Osteoblast (primary cell): Measurements from ENCODE around the gene ALOX15. TPM values are rescaled to one million over a fixed set of nuclear protein-coding genes. Genes with fewer than 3 reads are reported as not detected.

Experiments used
- DNase-seq: peaks from one replicate; pipeline ENCODE4 v3.0.0; 2011; ENCODE audit warnings: low spot score, mixed read lengths; ENCODE audit not compliant: insufficient read length; ENCODE audit errors: missing footprints
- H2AFZ ChIP-seq: 2 replicates; pipeline ENCODE4 v1.6.0; 2011; ENCODE audit warnings: mild to moderate bottlenecking, low read length
- H3K27ac ChIP-seq: 2 replicates; pipeline ENCODE4 v1.5.1; 2011; ENCODE audit warnings: mild to moderate bottlenecking, low read depth, low read length, moderate library complexity
- H3K27me3 ChIP-seq: 2 replicates; pipeline ENCODE4 v1.6.0; 2012; ENCODE audit warnings: mild to moderate bottlenecking, control low read depth, inconsistent platforms, low read length, moderate library complexity; ENCODE audit not compliant: insufficient read depth
- H3K36me3 ChIP-seq: 2 replicates; pipeline ENCODE4 v1.5.1; 2011; ENCODE audit warnings: mild to moderate bottlenecking, low read length, control low read depth, moderate library complexity; ENCODE audit not compliant: insufficient read depth
- H3K4me1 ChIP-seq: 2 replicates; pipeline ENCODE4 v1.5.1; 2011; ENCODE audit warnings: mild to moderate bottlenecking, low read length, control low read depth, moderate library complexity; ENCODE audit not compliant: insufficient read depth
- H3K4me2 ChIP-seq: 2 replicates; pipeline ENCODE4 v1.6.0; 2011; ENCODE audit warnings: mild to moderate bottlenecking, low read length; ENCODE audit not compliant: insufficient read depth
- H3K4me3 ChIP-seq: fragments of 200-600 bp; sonication (generic); 3 replicates; pipeline ENCODE4 v1.5.1; 2012; ENCODE audit warnings: mild to moderate bottlenecking, low read length, inconsistent platforms; ENCODE audit not compliant: insufficient read depth
- H3K79me2 ChIP-seq: 2 replicates; pipeline ENCODE4 v1.6.0; 2012; ENCODE audit warnings: mild to moderate bottlenecking, low read length, control low read depth, inconsistent platforms; ENCODE audit not compliant: insufficient read depth
- H3K9me3 ChIP-seq: 2 replicates; pipeline ENCODE4 v1.5.1; 2011; ENCODE audit warnings: low read depth, low read length, control low read depth
- H4K20me1 ChIP-seq: 2 replicates; pipeline ENCODE4 v1.6.0; 2012; ENCODE audit warnings: mild to moderate bottlenecking, low read length, control low read depth; ENCODE audit not compliant: insufficient read depth
- total RNA-seq: library from RNA; depleted of rRNA; stranded (reverse); fragments of >200 nt; gene quantifications from 2 replicates; pipeline ENCODE4 v1.2.3, GENCODE V29; 2012
- TF ChIP-seq, protein P1 (sequence below): IDR thresholded peaks from 2 replicates; pipeline ENCODE4 v1.5.1; 2011; ENCODE audit warnings: mild to moderate bottlenecking, low read depth, low read length, moderate library complexity; ENCODE audit errors: extremely low read depth

The ALOX15 gene
- total RNA-seq, 1 donor: not detected

DNA sequence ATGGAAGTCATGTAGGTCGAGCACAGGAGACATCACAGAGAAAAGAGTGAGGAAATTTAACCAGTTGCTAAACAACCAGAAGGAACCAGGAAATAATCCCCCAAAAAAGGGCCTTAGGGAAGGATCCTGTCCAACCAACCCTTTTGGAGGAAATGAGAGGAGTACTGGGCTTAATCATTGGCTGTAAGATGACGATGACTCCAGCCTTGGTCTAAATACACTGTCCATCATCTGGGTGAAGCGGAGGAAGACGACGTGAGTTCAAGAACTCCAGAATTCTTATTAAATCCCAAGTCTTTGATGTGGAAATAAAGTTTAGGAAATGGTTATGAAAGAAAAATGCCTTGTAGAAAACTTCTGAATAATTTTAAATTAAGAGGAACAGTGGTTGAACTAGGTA lies 11.5 kb upstream of the ALOX15 start:
- H3K4me1 ChIP-seq: no peaks in the 10 kb centered on the region
- no peaks in the 10 kb centered on the region for H3K9me3 ChIP-seq
- no peak overlapping the region for H3K4me3 ChIP-seq
- H3K27me3 ChIP-seq: peaks cover 4% of the 10 kb centered on the region
- TF ChIP-seq, protein P1, sequence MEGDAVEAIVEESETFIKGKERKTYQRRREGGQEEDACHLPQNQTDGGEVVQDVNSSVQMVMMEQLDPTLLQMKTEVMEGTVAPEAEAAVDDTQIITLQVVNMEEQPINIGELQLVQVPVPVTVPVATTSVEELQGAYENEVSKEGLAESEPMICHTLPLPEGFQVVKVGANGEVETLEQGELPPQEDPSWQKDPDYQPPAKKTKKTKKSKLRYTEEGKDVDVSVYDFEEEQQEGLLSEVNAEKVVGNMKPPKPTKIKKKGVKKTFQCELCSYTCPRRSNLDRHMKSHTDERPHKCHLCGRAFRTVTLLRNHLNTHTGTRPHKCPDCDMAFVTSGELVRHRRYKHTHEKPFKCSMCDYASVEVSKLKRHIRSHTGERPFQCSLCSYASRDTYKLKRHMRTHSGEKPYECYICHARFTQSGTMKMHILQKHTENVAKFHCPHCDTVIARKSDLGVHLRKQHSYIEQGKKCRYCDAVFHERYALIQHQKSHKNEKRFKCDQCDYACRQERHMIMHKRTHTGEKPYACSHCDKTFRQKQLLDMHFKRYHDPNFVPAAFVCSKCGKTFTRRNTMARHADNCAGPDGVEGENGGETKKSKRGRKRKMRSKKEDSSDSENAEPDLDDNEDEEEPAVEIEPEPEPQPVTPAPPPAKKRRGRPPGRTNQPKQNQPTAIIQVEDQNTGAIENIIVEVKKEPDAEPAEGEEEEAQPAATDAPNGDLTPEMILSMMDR: no peak
- H2AFZ ChIP-seq: no peak overlapping the region
- no peaks in the 10 kb centered on the region for H3K36me3 ChIP-seq
- no peaks in the 10 kb centered on the region for H4K20me1 ChIP-seq
- H3K27ac ChIP-seq: no peak overlapping the region
- H3K79me2 ChIP-seq: no peaks in the 10 kb centered on the region
- H3K4me2 ChIP-seq: no peak overlapping the region
- DNase-seq: no peak

DNA sequence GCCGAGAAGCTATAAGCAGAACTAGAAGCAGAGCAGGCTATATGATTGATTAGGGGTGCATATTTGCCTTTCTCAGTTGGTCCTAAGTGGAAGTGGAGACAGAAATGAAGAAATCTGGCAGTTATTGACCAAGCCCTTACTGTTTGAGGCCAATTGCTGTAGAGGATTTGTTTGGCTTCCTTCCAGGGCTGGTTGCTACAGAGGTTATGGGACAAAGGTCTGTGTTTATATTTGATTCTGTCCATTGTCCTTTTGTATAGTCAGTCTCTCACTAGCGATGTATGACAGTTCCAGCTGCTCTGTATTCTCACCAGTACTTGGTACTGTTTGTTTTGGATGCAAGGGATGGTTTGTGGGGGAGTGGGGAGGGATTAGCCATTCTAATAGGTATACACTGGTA lies 7.3 kb upstream of the ALOX15 start:
- Histone ChIP-seq H3K27ac (no peak overlapping the region), H3K79me2 (no peaks in the 10 kb centered on the region), H4K20me1 (no peaks in the 10 kb centered on the region), H3K4me2 (no peak overlapping the region), H3K36me3 (no peaks in the 10 kb centered on the region), H3K4me1 (no peaks in the 10 kb centered on the region), H3K9me3 (no peaks in the 10 kb centered on the region), H3K27me3 (peaks cover 26% of the 10 kb centered on the region), H2AFZ (no peak overlapping the region), H3K4me3 (no peak overlapping the region)
- TF ChIP-seq, protein P1: no peak
- DNase-seq: no peak

DNA sequence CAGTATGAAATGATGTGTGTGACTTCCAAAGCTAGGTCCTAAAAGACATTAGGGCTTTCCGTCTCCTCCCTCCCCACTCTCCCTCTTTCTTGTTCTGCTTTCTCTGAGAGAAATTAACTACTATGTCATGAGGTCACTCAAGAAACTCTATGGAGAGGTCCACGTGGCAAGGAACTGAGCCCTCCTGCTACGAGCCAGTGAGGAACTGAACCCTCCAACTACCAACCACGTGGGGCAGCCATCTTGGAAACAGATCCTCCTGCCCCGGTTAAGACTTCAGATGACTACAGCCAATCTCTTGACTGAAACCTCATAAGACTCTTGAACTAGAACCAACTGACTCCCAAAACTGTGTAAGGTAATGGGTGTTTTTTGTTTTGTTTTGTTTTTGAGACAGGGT lies 4.2 kb upstream of the ALOX15 start:
- Histone ChIP-seq H3K4me3 (no peak overlapping the region), H2AFZ (no peak overlapping the region), H3K27me3 (peaks cover 57% of the 10 kb centered on the region), H3K9me3 (no peaks in the 10 kb centered on the region), H3K36me3 (no peaks in the 10 kb centered on the region), H3K4me2 (no peak overlapping the region), H3K27ac (no peak overlapping the region), H3K79me2 (no peaks in the 10 kb centered on the region), H3K4me1 (no peaks in the 10 kb centered on the region), H4K20me1 (no peaks in the 10 kb centered on the region)
- TF ChIP-seq, protein P1: no peak
- no peak for DNase-seq

DNA sequence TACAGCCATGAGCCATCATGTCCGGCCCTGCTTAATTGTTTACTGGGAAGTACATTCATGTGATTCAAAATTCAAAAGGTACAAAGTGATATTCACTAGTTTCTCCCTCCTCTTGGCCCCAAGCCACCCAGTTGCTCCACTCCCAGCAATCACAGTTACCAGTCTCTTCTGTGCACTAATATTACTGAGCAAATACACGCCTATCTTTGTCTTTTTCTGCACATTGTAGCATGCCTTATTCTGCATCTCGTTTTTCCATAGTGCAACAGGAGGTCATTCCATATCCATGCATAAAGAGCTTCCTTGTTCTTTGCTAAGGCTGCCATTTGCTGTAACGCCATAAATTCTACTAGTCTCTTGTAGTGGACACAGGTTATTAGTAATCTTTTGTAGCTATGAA lies 2.2 kb upstream of the ALOX15 start:
- TF ChIP-seq, protein P1: no peak
- peaks cover 65% of the 10 kb centered on the region for H3K27me3 ChIP-seq
- no peaks in the 10 kb centered on the region for H3K36me3 ChIP-seq
- no peak overlapping the region for H2AFZ ChIP-seq
- H3K4me3 ChIP-seq: no peak overlapping the region
- H3K79me2 ChIP-seq: no peaks in the 10 kb centered on the region
- no peak overlapping the region for H3K4me2 ChIP-seq
- DNase-seq: no peak
- H3K27ac ChIP-seq: no peak overlapping the region
- H3K9me3 ChIP-seq: no peaks in the 10 kb centered on the region
- no peaks in the 10 kb centered on the region for H3K4me1 ChIP-seq
- H4K20me1 ChIP-seq: no peaks in the 10 kb centered on the region
